HG03354 (cell line): ENCODE results near the gene TBXAS1.
A peak's percentile ranks its signal among the peaks of the same experiment; 100 is the strongest.

Experiments used
- ATAC-seq: cut with Tn5 transposase; IDR thresholded peaks from one replicate; pipeline ENCODE4 v1.9.1; 2021; ENCODE audit warnings: mild to moderate bottlenecking; ENCODE audit not compliant: unreplicated experiment, poor library complexity, severe bottlenecking

The TBXAS1 gene

DNA sequence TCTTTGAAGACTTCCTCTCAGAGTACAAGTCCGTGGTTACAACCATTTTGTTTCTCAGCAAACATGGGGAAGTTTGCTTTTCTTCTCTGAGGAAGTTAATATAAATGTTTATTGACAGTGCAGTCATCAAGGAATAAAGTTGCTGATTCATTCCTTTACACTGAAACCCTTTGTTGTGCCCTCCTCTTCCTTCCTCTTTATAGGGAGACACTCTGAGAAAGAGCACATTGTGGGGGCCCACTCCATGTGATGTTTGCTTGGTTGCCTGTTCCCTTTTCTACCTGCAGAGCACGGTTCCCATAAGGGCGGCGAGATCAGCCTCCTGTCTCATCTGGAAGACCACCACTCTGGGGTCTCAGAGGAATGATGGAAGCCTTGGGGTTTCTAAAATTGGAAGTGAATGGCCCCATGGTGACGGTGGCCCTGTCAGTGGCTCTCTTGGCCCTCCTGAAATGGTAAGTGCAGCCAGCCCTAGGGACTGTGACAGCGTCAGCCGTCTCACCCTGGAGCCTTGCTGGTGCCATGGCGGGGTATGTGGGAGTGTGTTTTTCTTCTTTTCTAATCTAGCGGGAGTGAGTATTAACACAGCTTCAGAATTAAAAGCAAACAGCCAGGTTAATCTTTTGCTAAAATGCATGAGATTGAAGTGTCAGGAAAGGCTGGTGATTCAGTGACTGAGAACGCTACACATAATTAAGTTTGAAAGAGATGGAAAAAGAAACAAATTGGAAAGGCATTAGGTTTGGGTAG, at the start of gene TBXAS1:
TSS of gene TBXAS1 (plus strand) at position 240 of the 750 bp plus-strand sequence. CDS start at position 367, 127 bp downstream.
- ATAC-seq = peak; percentile 68

DNA sequence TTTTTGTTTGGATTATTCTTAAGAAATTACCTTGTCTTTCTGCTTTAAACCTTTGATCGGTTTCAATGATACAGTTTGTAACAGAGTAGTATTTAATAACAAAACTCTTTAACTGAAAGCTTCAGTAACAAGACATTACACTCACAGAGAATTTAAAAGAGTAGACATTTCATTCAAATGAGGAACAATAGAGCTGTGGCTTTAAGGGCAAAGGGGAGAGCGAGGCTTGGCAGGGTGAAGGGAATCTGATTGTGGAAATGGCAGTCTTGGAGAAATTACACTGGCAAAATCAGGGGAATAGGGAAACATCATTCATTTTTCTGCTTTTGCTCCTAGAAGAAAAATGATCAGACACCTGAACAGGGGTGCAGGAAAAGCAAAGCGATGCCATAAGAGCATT, 46.1 kb upstream of the TBXAS1 start:
- ATAC-seq = no peak

DNA sequence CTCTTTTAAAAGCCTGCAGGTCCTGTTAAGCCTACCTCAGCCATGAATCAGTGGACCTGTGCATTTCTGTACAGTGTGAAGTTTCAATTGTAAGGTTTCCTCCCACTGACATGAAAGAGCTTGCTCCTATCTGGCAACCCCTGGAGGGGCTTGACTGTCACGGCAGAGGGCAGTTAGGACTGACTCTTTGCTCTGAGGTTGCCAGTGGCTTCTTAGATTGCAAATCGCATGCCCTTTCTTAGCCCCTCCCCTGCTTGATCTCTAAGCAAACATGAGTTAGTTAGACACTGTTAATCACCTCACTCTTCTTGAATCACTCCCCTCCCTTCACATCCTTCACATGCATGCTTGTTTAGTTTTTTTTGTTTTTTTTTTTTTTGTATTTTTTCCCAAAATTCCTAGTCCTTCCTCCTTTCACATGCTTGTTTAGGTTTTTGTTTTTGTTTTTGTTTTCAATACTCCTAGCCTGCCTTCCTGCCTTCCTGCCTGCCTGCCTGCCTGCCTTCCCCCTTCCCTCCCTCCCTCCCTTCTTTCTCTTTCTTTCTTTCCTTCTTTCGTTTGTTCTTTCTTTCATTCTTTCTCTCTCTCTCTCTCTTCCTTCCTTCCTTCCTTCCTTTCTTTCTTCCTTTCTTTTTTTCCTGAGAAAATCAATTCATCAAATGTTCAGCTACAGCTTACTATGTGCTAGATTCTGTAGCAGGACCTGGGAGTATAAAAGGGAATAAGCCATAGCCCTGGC, 45.2 kb upstream of the TBXAS1 start:
- ATAC-seq = no peak

DNA sequence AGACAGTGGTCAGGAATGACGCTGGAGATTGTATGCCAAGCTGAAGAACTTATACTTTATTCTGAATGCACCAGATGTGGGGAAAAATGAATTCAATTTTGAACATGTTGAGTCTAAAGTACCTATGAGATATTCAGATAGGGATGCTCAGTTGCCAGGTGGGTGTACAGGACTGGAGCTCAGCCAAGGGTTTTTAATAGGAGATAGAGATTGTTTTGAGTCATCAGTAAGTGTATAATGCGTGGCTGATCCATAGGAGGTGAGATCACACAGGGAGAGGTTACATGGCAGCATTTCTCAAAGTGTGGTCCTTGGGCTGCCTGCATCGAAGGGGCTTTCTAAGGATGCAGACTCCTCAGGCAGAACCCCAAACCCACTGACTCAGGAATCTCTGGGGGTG, 44.4 kb upstream of the TBXAS1 start:
- ATAC-seq = no peak

DNA sequence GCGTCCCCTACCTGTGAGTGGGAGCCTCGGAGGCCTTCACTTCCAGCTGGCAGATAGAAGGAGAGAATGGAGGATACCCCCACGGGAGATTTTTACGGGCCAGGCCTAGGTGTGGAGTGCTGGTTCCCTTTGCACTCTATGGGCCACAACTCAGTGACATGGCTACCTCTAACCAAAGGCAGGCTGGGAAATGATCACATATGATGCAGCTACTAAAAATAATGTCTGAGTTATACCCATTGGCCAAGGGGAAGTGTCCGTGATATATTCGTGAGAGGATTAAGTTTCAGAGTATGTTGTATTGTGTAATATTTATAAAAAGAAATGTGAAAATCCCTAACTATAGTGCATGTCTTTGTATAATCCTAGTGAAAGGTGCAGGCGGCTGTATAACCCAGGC, 37.7 kb upstream of the TBXAS1 start:
- ATAC-seq = no peak

DNA sequence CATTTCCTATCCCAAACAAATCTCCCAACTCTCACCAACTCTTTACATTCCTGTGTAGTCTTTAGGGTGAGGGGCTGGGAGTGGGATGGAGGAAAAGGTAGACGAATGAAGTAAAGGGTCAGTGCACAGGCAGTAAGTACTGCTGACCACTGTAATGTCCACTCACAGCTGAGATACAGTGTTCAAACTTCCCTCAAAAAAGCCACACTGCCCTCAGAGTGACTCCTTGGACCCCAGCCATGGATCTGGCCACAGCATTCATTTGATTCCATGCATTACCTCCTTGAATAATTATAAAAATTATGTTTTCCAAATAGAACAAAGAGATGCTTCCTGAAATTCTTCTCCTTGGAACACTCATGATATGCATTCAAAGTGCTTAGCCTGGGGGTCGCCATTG, 31.5 kb upstream of the TBXAS1 start:
- no peak for ATAC-seq

DNA sequence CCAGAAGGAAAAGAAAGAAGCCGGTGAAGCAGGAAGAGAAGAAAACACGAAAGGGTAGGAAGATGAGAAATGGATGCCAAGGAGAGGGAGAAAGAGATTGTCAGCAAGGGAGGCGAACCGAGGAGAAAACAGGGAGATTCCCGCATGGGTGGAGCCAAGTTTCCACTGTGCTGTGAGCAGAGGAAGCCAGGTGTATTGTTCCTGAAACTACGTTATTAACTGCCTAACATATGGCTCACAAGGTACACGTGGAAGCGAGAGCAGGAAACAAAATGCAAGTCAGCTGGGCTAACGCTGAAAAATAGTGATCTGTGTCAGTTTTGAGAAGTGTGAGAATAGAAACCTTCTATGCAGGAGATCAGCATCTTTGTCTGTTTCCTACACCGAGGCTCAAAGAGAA, 30.8 kb upstream of the TBXAS1 start:
- ATAC-seq = peak; percentile 87

DNA sequence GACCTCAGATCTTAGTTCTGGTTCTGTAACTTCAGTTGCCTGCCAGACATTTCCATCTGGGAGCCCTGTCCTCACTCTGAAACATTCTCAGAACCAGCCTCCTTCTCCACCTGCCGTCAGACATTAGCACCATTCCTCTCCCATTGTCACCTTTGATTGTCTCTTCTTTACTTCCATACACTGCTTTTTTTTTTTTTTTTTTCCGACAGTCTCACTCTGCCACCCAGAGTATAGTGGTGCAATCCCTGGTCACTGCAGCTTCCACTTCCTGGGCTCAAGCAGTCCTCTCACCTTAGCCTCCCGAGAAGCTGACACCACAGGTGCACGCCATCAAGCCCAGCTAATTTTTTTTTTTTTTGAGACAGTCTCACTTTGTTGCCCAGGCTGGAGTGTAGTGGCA, 30.2 kb upstream of the TBXAS1 start:
- ATAC-seq = no peak

DNA sequence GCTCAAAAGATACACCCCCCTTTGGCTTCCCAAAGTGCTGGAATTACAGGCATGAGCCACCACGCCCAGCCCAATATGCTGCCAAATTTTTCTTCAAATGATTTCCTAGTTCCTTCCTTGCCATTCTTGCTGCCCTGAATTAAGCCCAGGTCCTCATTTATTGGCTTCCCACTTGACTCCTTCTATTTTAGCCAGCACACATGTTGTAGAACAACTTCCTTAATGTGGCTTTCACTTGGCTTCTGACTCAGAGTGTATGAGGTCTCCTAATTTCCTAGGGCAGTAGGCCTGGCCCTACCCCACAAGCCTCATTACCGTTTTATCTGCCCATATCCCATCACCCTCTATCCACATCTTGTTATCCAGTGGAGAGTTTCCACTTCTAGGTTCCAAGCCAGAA, 29.5 kb upstream of the TBXAS1 start:
- no peak for ATAC-seq

DNA sequence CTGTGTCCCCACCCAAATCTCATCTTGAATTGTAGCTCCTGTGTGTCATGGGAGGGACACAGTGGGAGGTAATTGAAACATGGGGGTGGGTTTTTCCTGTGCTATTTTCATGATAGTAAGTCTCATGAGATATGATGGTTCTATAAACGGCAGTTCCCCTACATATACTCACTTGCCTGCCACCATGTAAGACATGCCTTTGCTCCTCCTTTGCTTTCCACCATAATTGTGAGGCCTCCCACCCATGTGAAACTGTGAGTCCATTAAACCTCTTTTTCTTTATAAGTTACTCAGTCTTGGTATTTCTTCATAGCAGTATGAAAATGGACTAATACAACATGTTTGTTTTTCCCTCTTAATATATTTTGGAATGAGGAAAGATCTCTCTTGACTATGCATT, 24.5 kb upstream of the TBXAS1 start:
- ATAC-seq = no peak

DNA sequence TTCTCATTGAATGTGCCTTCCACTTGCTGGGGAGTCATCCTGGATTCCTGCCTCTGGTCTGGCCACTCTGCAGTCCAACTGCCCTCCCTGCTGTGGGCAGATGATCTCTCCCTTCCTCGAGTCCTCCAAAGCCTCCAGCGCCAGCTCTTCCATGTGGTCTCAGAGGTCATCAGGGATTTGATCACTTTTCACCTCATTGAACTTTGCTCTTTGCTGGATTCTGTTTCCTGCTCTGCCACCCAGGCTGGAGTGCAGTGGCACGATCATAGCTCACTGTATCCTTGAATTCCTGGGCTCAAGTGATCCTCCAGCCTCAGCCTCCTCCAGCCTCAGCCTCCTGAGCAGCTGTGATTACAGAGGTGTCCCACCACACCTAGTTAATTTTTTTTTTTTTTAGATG, 22.1 kb upstream of the TBXAS1 start:
- ATAC-seq = no peak

DNA sequence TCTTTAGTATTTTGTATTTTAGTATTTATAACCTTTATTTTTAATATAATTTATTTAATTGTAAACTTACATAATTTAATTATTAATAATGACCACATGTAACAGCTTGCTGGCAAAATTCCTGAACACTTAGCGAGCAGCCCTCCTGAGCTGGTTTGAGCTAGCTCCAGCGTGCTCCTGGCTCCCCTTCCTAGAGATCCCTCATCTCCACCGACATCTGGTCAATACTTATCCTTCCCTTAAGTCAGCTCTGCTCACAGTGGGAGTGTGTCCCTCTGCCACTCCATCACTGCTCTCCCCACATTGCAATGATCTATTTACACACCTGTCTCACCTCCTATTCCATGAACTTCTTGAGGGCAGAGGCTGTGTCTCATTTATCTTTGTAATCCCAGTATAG, 20.6 kb upstream of the TBXAS1 start:
- ATAC-seq = no peak

DNA sequence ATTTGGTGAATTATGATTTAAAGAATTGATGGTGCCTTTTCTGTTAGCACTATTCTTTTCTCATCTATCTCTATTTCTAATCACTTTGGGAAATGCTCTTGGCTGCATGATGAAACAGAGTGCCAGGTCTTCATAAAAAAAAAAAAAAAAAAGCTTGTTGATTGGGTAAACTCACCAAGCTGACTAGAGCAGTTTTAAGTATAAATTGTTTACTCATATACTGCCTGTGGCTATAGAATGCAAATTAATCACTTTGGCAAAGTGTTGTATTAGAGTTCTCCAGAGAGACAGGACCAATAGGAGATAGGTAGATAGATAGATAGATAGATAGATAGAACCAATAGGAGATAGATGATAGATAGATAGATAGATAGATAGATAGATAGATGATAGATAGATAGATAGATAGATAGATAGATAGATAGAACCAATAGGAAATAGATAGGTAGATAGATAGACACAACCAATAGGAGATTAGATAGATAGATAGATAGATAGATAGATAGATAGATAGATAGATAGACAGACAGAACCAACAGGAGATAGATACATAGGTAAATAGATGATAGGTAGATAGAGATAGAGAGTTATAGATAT, 20.1 kb upstream of the TBXAS1 start:
- ATAC-seq = no peak

DNA sequence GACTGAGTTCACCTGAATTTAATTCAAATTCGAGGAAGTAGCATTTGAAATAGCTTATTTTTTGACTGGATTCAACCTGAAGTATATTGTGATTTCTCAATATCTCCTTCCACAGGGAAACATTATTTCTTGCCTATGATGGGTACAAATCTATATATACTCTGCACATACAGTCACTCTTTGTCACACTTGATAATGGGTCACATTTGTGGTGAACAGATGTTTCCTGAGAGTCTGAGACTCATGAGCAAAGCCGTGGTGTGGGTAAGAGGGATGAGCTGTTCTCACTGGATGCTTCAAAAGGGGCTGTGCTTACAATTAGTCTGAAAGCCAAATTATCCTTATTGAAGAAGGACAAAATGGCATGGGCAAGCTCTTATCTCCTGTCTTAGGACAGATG, 18.0 kb upstream of the TBXAS1 start:
- no peak for ATAC-seq

DNA sequence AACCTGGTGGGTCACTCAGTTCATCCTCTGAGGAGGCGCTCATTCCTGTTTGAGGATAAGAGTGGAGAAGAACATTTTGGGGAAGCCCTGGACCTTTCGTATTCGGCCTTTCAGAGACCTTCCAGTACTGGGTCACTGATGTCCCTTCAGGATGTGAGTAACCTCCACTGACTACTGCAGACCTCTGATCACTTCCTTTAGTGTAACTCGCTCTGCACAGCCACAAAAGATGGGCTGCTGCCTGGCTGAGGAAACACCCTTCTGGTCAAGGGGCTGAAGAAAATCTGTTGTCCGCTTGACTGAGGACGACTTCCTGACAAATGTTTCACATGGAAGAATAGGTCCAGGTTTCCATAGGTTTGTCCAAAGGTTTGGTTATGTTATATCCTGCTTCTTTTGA, 15.9 kb upstream of the TBXAS1 start:
- no peak for ATAC-seq

DNA sequence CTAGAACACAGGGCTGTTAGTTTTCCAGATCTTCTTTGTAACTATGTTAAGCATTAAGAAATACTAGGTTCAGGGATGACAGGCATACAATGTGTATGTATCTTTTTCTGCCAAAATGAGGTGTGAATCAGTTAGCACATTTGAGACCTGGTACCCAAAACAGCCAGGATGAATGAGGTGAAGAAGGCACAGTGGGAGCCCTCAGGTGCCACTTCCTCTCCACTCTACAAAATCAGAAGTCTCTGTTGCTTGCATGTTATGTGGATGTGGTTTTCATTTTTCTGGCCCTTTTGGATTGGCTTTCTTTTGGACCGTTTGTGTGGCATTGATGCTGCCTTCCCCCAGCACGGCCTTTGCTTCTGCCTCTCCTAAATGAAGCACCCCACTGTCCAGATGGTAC, 15.4 kb upstream of the TBXAS1 start:
- ATAC-seq = no peak

DNA sequence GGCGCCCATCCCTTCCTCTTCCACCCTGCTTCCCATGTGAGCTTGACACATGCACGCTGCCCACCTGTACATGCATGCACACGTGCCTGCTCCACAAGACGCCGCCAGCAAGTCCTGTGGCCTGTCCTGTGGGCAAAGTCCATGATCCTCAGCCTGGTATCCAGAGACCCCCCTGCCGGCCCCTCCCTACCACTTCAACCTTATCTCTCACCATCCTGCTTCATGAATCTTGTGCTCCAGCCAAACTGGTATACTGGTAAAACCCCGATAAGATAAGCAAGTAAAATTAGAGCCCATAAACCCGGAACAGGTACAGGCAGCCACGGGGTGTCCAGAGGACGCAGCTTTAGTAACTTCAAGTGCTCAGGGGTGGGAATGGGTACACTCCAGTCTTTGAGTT, 11.8 kb upstream of the TBXAS1 start:
- no peak for ATAC-seq

DNA sequence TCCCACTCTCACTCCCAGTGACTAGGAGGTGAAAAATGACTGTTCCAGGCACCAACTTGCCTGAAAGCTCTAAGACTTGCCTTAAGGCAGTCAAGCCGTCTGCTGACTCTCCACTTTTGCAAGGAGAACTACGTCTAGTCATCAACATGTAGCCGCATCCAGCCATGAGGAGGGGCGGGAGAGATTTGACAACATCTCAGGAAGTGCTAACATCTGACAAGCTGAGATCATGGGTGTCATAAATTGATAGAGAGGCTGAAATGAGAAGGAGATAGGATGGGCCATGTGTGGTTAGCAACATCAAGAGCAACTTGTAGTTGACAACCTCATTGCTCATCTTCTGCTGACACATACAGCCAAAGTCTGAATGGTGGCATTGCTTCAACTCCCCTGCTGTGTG, 9.0 kb upstream of the TBXAS1 start:
- ATAC-seq = no peak

DNA sequence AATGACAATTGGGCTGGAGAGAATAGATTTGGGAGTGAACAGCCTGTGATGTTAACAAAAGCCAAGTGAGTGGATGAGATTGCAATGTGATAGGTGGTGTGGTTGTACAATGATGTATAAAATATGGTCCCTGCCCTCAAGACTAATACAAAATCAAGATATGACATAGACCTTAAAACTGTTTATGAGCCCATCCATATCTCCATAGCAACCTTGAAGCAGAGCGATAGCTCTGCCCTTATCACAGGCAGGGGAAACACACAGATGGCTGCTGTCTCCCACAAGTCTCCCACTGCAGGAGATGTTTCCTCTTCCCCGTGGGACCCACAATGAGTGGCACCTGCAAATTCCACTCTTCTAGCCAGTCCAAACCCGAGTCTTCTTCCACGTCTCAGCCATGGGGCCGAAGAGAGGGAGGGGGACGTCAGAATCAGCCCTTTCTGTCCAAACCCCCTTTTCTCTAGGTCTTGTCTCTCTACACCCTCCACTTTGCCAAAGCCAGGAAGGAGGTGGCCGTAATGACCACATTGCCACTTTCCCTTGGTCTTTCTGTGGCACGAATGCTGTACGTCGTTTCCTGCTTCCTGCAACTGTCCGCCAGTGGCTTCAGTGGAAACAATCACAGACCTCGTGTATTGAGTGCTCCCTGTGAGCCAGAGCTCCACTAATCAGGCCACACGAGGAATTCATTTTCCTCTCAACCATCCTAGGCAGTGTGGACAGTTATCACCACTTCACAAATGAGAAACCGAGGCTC, 7.5 kb upstream of the TBXAS1 start:
- ATAC-seq = no peak

DNA sequence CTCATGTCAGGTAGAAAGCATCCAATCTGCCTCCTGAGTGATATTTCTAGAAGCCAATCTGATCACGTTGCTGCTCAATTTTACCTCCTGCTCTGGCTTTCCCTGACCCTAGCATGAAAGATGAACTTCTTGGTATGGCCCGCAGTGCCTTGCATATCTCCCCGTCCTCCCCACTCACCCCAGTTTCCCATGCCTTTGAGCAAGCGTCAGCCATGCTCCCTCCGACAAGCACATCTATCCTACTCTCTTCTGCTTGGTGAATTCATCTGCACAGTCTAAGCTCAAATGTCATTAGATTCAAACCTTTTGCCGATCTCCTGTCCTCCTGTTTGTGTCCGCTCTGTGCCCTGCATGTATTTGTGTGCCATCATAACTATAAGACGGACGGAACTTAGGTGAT, 6.2 kb upstream of the TBXAS1 start:
- no peak for ATAC-seq
